Spleen (tissue), 7 donors: ENCODE data around the gene TADA2B.

ENCODE experiments used
- CTCF ChIP-seq, 11 experiments: fragments of 200-600 bp in 7 of 11; fragments of 450-650 bp in 4 of 11; sonication (generic) in 4 of 11; IDR thresholded peaks in 8 of 11; conservative IDR thresholded peaks in 3 of 11; 1 replicate in 7 of 11; 2 replicates in 4 of 11; pipeline versions ENCODE4 v1.4.0 to v1.8.0; 2016 to 2021; ENCODE audit warnings: antibody characterized with exemption in 11 of 11, inconsistent platforms in 4 of 11, mild to moderate bottlenecking in 1 of 11
- POLR2A ChIP-seq, 3 donors: fragments of 450-650 bp; IDR thresholded peaks; one replicate each; pipeline ENCODE4 v1.5.1; 2017; ENCODE audit warnings: antibody characterized with exemption in 3 of 3, mild to moderate bottlenecking in 1 of 3
- POLR2AphosphoS5 ChIP-seq, 3 donors: sonication (generic); formaldehyde crosslinking; IDR thresholded peaks; one replicate each; pipeline ENCODE4 v1.5.1; 2017; ENCODE audit warnings: antibody characterized with exemption in 3 of 3
- donor health status: DM: no; HTN: no; CAD: no; lungs with moderate emphysema.
- donor health status: DM: no; HTN: no; CAD: no.
- donor health status: DM: no; HTN: no; CAD: no.

GRCh38 chr4:7103607-7104365 lies 60.6 kb downstream of the TADA2B start:
- no peak for TF ChIP-seq CTCF (IDR thresholded peaks at IDR 0.05 in 8 of 11, conservative IDR thresholded peaks at IDR 0.05 in 3 of 11)
- no peak for TF ChIP-seq POLR2A (IDR thresholded peaks at IDR 0.05)
- TF ChIP-seq POLR2AphosphoS5 (IDR thresholded peaks at IDR 0.05), result peak in 1 of 3 donors; percentile 57
